Measurements from ENCODE around the gene PRMT3. TPM values are rescaled to one million over a fixed set of nuclear protein-coding genes. Genes with fewer than 3 reads are reported as not detected.
A peak's percentile ranks its signal among the peaks of the same experiment; 100 is the strongest.
"Not testable (repeated sequence)": the region's sequence is repeated elsewhere in the genome, so short reads cannot be mapped to it uniquely, and the experiment has no call there.

Gene PRMT3
- total and polyA plus RNA-seq, 12 donors: 7.6 to 23.4 (median 15.0) TPM

DNA sequence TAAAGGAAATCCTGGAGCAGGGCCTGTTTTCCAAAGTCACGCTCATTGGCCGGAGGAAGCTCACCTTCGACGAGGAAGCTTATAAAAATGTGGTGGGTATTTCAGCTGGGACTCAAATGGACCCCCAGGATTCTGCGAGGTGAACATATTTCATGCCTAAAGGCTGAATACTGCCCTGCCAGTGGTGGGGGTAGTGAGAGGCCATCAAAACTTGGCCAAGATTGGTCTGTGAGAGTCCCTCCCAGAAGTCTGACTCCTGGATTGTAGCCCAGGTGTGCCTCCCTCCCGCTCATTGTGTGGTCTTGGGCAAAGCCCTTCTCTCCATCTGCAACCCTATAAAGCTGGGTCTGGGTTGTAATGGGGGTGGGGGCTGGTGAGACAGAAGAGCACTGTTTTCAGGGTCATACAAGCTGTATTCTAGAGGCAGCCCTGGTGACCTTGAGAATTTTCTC lies 23.1 kb upstream of the PRMT3 start:
- Histone ChIP-seq H3K27me3 (no peaks in the 10 kb centered on the region), H3K36me3 (replicated peaks in 1 of 2) (no peaks in the 10 kb centered on the region), H3K27ac (peak overlapping the region; percentile 10 to 96 (median 71)), H3K4me1 (replicated peaks in 1 of 2) (peaks cover 20 to 48% of the 10 kb centered on the region in 2 donors), H3K4me3 (peak overlapping the region in 3 of 4 donors; percentile 69 to 90 (median 75)), H3K9me3 (replicated peaks in 1 of 3) (no peaks in the 10 kb centered on the region)
- intact Hi-C loops (cut with DNase I): no loop called here
- WGBS, 4 donors: 25 to 55% (median 30%) methylated on average over 5 to 6 of the region's 6 CpGs
- TF ChIP-seq CTCF (IDR thresholded peaks at IDR 0.05) (no peak), POLR2A (IDR thresholded peaks at IDR 0.05) (no peak)
- DNase-seq: peak in 2 of 7 donors; percentile 19 to 38

- H3K9me3 ChIP-seq (replicated peaks in 1 of 3); H3K36me3 ChIP-seq (replicated peaks in 1 of 2); H3K4me3 ChIP-seq; H3K27me3 ChIP-seq; intact Hi-C loops (cut with DNase I); DNase-seq: not testable (repeated sequence)
- WGBS, 4 donors: 93 to 99% (median 97%) methylated on average over 6 of the region's 6 CpGs
- peak overlapping the region in 1 of 5 donors; percentile 96 for H3K27ac ChIP-seq
- H3K4me1 ChIP-seq (replicated peaks in 1 of 2): peaks cover 20 to 45% of the 10 kb centered on the region in 2 donors
These were observed 22.1 kb upstream of the PRMT3 start for GRCh38 chr11:20365465-20365864.

DNA sequence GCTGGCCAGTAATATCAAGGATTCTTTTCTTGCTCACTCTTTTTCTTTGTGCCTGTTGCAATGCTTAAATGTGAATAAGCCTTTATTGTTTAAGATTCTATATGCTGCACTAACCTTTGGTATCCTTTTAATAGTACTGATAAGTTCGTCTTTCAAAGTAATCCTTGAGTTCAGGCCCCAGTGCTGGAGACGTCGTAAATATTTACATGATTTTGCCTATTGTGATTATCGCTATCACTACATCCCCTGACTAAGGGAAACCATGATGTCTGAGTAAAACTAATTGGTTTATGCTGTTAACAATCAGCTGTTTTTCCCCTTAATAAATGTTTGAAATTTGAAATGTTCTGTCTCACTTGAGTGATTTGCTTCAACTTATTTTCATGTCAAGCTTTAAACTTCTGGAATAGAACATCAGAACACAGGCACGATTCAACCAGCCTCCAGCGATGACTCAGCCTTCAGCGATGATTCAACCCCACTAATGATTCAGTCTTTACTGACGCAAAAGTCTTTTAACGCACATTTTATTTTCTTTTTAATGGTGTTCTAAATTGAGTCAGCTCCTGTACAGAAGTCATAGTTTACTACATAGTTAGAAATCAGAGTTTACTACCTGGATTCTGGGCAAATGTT lies 20.1 kb upstream of the PRMT3 start:
- 41 to 58% (median 46%) methylated on average over 9 of the region's 9 CpGs for WGBS, 4 donors
- Histone ChIP-seq H3K4me1 (replicated peaks in 1 of 2) (peaks cover 20 to 39% of the 10 kb centered on the region in 2 donors), H3K36me3 (replicated peaks in 1 of 2) (no peaks in the 10 kb centered on the region), H3K27me3 (no peaks in the 10 kb centered on the region), H3K9me3 (replicated peaks in 1 of 3) (no peaks in the 10 kb centered on the region), H3K27ac (peak overlapping the region; percentile 26 to 77 (median 53)), H3K4me3 (no peak overlapping the region)
- TF ChIP-seq POLR2A (IDR thresholded peaks at IDR 0.05) (no peak), CTCF (IDR thresholded peaks at IDR 0.05) (no peak)
- DNase-seq: peak; percentile 71 to 89 (median 79)
- intact Hi-C loops (cut with DNase I): no loop called here

- no peak for TF ChIP-seq CTCF (IDR thresholded peaks at IDR 0.05)
- TF ChIP-seq POLR2A (IDR thresholded peaks at IDR 0.05): no peak
- Histone ChIP-seq H3K27ac (peak overlapping the region in 3 of 5 donors; percentile 53 to 77 (median 57)), H3K27me3 (no peaks in the 10 kb centered on the region), H3K36me3 (replicated peaks in 1 of 2) (no peaks in the 10 kb centered on the region), H3K4me1 (replicated peaks in 1 of 2) (peaks cover 20 to 39% of the 10 kb centered on the region in 2 donors), H3K9me3 (replicated peaks in 1 of 3) (no peaks in the 10 kb centered on the region), H3K4me3 (no peak overlapping the region)
- intact Hi-C loops (cut with DNase I): no loop called here
- DNase-seq: peak in 1 of 7 donors; percentile 26
These were observed 19.1 kb upstream of the PRMT3 start for GRCh38 chr11:20368438-20368837.

GRCh38 chr11:20369826-20370225 lies 17.7 kb upstream of the PRMT3 start:
- H3K9me3 ChIP-seq (replicated peaks in 1 of 3): no peaks in the 10 kb centered on the region
- H3K4me3 ChIP-seq: no peak overlapping the region
- no peak for TF ChIP-seq POLR2A (IDR thresholded peaks at IDR 0.05)
- no peak for TF ChIP-seq CTCF (IDR thresholded peaks at IDR 0.05)
- H3K4me1 ChIP-seq (replicated peaks in 1 of 2): peaks cover 16 to 44% of the 10 kb centered on the region in 2 donors
- peaks cover 0 to 3% of the 10 kb centered on the region in 2 donors for H3K36me3 ChIP-seq (replicated peaks in 1 of 2)
- H3K27me3 ChIP-seq: no peaks in the 10 kb centered on the region
- intact Hi-C loops (cut with DNase I): no loop called here
- H3K27ac ChIP-seq: no peak overlapping the region
- DNase-seq: peak in 2 of 7 donors; percentile 18 to 30

All from adrenal gland (tissue), 12 donors.